Measurements from ENCODE around the gene GJD2. TPM values are rescaled to one million over a fixed set of nuclear protein-coding genes. Genes with fewer than 3 reads are reported as not detected.

The GJD2 gene
- polyA plus RNA-seq, 4 donors: 0.06 TPM; not detected in 2

DNA sequence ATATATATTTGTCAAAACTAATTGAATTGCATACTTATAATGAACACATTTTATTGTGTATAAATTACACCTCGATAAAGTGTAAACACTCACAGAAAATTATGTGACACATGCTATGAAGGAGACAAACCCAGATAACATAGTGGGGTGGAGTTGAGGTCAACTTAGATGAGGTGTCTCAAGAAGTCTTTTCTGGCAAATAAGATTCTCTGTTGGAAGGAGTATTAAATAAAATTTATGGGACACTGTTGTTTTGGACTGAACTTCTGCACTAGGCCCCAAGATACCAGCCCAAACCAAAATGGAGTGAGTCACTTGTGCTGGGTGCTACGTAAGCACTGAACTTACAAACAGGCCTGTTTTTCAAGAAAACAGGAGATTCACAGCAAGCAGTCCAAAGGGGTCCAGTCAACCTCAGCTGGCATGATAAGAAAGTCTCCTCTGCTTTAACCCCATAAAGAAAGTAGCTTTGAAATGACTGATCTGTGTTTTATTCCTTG lies 21.9 kb upstream of the GJD2 start:
- DNase-seq (ENCODE audit: low read depth in 4 of 4, low spot score in 3 of 4): no peak

DNA sequence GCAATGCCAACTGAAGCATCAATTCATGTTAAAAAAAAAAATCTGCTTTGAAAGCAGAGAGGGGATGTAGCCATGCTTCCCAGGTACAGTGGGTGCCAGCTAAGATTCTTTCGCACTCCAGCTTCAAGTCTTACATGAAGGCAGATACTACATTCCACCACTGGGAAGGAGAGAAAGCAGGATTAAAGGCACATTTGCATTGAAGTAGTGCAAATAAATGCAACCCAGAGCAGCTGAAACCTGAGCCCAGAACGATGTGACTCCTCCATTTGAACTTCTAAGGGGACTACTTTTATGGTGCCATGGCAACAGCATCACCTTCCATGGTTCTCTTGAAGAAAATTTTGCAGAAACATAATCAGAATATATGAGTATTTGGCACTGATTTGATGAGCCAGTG lies 19.1 kb upstream of the GJD2 start:
- DNase-seq (ENCODE audit: low read depth in 4 of 4, low spot score in 3 of 4): no peak

DNA sequence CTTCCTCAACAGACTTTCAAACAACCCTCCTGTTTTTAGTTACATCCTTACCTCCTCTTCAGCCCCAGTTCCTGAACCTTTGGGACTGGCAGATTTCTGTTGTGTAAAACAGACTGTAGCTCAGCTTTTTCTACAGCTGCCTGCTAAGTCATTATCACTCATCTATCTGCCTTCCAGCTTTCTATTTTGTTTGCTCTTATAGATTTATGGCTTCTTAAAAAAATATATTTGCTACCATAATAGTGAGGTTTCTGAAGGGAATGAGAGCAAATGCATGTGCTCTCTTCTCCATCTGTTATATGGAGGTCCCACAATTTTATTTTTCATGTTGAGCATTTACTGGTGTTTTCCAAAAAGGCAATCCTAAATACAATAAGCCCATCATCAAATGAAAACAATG lies 18.2 kb upstream of the GJD2 start:
- DNase-seq (ENCODE audit: low read depth in 4 of 4, low spot score in 3 of 4): no peak

DNA sequence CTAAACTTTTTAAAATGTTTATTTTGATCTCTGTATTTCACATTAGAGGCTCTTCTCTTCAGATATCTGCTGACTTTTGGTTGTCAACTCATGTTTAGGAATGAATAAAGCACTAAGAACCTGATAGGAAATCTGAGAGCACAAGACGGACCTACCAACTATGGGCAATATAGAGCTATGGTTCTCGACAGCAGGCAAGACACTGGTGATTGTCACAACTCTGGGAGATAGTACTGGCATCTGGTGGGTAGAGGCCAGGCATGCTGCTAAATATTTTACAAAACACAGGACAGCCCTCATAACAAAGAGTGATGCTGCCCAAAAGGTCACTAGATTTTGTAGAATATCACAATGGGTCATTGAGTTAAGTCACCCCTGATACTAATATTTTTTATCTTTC lies 17.5 kb upstream of the GJD2 start:
- DNase-seq (ENCODE audit: low read depth in 4 of 4, low spot score in 3 of 4): no peak

DNA sequence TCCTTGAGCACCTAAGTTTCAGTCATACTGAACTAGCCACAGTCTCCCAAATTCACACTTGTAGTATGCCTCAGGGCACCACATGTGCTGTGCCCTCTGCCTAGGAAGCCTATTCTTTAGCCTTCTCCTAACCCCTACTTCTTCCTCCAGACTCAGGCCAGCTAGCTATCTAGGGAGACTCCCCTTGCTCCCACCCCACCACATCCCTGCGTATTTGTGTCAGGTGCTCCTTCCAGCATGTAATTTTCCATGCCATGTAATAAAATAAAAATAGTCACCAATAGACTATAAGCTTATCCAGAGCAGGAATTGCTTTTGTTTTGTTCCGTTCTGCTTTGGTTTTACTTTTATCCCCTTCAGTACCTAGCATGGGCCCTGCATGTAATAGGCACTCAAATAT lies 14.9 kb upstream of the GJD2 start:
- no peak for DNase-seq (ENCODE audit: low read depth in 4 of 4, low spot score in 3 of 4)

DNA sequence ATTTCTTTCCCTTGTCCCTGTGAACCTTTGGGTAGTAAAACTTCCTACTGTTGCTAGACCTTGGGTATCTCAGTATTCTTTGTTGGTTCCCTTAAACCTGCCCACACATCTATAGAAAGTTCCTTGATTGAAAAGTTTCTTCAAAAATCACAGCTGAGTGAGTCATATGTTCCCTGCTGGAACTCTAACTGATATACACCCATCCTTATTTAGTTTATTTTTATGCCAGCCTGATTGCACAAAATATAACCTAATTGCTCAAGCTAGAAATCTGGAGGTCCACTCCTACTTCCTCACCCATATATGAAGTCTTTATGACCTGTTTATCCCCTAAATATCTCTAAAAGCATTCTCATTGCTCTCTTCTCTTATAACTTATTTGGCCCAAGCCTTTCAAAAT lies 13.7 kb upstream of the GJD2 start:
- DNase-seq (ENCODE audit: low read depth in 4 of 4, low spot score in 3 of 4): no peak

DNA sequence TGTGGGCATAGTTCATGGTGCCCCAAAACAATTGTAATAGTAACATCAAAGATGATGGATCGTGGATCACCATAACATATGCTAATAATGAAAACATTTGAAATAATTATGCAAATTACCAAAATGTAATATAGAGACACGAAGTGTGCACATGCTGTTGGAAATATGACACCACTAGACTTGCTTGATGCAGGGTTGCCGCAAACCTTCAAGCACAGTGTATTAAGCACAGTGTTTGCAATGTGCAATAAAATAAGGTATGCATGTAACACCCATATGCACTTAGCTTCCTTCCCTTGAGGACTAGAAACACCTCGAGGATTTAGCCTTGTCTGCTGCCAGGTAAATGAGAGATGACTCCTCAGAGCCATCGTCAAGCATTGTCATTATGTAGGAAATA lies 10.9 kb upstream of the GJD2 start:
- DNase-seq (ENCODE audit: low read depth in 4 of 4, low spot score in 3 of 4): no peak

DNA sequence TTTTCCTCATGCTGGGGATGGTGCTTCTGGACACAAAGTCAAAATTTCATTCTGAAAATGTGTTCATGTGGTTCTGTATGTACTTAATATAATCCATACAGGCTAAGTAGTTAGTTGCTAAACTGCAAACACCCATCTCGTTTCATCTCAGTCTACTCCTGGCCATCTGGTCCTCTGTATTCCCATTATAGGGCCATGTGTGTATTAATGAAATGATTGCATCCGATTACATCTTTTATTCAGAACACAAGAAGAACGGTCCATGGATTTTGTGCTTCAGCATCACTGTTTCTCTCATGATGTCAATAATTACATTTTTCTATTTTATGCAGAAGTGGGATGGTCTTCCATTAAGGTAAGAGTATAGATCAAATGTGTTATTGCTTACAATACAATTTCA lies 6.1 kb upstream of the GJD2 start:
- DNase-seq (ENCODE audit: low read depth in 4 of 4, low spot score in 3 of 4): no peak

DNA sequence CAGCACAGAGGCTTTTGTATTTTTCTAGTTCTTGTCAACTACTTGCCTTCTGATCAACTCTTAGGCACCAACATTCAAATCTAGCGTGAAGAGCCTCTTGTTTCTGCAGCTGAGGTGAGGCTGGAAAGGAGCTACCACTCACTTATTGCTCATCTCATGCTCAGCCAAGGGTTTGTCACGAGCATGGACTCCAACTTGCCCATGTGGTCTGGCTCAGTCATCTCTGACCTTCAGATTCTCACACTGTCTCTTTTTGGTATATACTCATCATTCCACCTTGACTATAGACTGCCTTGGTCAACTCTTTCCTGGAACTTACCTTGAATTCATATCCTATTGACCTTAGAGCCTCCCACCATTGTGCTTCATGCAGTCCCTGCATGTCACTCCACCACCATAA lies 5.2 kb upstream of the GJD2 start:
- no peak for DNase-seq (ENCODE audit: low read depth in 4 of 4, low spot score in 3 of 4)

DNA sequence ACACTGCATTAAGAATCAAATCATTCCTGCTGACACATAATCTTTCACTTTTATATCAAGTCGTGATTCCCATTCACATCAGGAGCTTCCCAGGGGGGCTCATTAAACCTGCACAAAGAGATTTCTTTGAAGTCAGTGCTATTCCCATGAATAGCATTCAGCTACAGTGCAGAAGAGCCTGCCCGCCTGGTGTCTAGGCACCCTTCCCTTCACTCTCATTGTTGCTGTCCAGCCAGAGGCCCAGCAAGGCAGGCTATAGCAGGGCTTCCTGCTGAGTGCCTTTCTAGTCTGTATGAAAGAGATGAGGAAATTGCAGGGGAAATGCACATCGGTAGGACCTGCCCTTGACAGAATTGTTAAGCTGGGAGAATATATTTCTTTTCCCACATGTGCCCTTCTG lies 4.5 kb upstream of the GJD2 start:
- no peak for DNase-seq (ENCODE audit: low read depth in 4 of 4, low spot score in 3 of 4)

DNA sequence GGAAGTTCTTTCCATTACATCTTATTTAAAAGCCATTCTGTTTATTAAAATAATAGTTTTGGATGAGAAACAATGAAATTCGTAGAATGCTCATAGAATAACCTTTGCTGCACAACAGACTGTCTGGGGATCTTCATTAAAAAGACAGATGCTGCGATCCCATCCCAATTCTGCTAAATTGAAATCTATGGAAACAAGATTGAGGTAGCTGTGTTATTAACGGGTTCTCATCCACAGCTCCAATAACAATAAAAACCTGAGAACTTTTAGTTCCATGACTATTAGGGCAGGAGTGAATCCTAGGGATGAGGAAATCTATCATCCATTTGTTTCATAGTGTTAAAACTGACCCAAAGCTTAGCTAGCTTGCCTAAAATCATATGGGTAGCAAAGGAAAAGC lies 2.5 kb upstream of the GJD2 start:
- no peak for DNase-seq (ENCODE audit: low read depth in 4 of 4, low spot score in 3 of 4)

DNA sequence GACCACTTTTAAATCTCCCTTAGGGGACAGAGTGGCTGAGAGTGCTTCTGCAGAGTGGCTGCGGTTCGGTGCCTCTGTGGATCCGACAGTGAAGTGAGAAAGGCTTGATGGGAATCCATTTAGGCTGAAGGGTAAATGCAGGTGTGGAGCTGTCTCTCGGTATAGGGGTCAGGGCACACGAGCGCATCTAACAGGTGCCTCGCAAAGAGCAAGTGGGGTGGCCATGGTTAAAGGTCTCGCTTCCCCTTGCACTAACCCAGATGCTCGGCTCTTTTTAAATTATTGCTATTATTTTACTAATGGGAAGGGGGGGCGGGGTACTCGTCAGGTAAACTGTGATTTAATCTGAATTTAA lies 598 bp upstream of the GJD2 start:
- DNase-seq (ENCODE audit: low read depth in 4 of 4, low spot score in 3 of 4): no peak

DNA sequence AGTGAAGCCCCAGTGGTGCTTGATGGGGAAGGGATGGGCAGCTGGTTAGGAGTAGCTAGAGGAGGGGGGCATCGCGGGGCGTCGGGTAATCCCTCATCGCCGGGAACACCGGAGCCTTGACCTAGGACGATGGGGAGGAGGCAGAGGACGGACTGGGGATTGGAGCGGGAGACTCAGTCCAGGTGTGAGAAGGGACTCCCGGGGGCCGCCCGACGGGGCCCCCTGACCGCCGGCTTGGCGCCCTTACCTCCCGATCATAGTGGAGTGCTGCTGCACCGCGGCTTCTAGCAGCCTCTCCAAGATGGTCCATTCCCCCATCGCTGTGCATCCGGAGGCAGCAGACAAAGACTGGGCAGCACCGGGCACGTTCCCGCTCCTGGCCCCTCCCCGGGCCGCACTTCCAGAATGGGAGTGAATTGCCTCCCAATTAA lies 612 bp downstream of the GJD2 start:
- no peak for DNase-seq (ENCODE audit: low read depth in 4 of 4, low spot score in 3 of 4)

DNA sequence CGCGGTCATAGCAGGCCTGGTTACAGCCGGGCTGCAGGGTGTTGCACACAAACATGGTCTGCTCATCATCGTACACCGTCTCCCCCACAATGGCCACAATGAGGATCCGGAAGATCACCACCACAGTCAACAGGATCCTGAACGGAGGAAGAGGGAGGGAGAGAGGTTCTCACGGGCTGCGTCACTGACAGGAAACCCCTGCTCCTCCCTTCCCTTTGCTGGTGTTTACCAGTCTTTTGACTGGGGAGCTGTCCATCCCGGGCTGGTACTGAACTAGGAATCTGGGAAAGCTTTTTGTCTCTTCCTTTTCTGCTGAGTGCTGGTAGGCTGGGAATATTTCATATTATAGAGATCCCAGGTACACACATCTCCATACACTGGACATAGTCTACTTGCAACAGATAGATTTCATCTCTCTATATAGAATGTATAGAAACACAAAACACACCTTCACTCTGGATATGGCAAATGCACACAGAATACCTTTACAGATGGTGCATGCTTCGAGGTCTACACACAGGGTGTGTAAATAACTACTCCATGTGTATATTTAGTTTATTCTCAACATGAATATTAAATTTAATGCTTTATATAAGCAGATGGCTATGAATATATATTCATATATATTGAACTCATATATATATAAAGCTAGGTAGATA lies 1.4 kb downstream of the GJD2 start:
- peak; percentile 48 to 61 (median 58) for DNase-seq (ENCODE audit: low read depth in 4 of 4, low spot score in 3 of 4)

DNA sequence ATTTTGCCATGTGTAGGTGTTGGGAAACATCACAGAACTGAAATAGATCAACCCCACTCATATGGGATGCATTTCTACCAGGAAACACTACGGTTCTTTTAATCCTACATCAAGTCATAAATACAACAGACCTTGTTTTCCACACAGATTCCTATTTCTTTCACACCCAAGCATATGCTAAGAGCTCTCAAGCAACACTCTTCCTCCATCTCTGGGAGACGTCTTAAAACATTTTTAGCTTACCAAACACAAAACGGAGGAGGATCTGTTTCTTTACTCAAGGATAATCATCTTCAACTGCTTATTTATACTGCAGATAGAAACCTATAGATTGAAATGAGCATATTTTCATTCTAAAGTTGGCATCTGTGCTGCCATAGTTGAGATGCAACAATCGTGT lies 5.1 kb downstream of the GJD2 start:
- DNase-seq (ENCODE audit: low read depth in 4 of 4, low spot score in 3 of 4): no peak

DNA sequence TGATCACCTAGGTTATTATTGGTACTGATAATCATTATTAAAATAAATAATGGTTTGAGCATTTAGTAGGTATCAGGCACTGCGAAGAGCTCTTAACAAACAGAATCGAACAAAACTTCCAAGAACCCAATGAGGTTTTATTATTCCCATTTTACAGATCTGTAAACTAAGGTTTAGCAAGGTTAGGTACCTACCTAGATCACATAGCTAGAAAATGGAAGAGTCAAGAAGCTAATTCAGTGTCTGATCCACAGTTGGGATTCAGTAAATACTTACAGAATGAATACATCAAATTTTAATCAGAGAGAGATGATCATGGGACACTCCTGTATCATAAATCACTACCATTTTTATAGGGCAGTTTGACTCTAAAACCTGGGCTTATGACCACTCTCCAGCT lies 15.5 kb downstream of the GJD2 start:
- no peak for DNase-seq (ENCODE audit: low read depth in 4 of 4, low spot score in 3 of 4)

DNA sequence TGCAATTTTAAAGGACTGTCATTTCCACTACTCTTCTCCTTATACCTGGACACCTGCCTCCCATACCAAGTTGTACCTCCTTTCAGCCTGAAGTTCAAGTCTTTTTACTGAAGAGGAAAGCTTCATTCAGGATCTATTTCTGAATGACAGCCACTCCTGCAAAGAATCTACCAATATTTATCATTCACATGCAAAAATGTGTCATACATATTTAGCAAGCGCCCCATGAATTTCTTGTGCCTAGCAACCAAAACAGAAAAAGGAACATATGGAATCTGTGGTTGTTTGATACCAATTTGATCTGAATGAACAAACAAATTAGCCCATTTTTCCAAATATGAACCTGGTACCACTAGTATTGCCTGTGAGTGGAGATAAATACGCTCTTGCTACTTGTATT lies 16.8 kb downstream of the GJD2 start:
- DNase-seq (ENCODE audit: low read depth in 4 of 4, low spot score in 3 of 4): no peak

DNA sequence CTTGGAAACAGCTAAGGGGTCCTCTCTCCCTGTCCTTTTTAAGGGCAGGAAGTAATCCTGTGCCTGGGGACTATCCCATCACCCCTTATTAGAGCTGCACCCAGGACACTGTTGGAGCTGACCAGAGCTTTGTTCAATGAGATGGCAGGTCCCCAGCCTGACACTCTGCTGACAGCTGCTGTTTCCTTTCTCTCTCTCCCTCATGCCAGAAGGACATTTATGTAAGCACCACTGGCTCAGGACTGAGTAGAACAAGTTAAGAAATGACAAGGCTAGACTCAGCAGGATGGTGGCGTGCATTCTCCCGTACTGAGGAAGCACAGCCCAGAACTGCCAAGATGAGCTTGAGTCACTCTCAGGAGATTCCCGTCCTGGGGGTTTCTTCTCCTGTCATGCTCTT lies 17.3 kb downstream of the GJD2 start:
- no peak for DNase-seq (ENCODE audit: low read depth in 4 of 4, low spot score in 3 of 4)

DNA sequence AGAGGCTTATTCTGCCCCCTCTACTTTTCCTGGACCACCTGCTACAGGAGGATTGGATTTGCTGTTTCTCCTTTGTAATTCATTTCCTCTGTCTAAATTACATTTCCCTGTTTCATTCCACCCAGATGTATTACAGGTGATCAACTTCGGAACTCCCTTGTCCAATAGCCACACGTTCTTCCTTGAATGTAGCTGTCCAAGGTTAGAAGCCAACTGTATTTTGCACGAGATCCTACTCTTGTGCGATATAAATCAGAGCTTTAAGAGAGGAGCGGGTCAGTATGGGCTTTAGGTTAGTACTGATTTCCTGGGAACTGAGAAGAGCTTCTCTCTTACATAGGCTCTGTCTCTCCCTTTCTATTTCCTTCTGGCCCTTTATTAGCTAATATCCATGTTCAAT lies 20.5 kb downstream of the GJD2 start:
- no peak for DNase-seq (ENCODE audit: low read depth in 4 of 4, low spot score in 3 of 4)

DNA sequence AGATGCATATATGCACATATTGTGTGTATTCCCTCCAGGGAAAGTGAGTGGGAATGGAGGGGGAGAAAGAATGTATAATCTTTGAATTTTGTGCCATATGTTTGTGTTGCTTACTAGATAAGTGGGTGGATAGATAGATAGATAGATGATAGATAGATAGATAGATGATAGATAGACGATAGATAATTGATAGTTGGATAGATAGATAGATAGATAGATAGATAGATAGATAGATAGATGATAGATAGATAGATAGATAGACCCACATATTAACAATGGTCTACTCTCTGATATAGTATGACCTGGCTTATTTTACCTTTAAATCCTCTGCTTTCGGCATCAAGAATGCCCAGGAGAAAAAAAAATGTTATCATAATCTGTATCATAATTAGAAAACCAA lies 21.2 kb downstream of the GJD2 start:
- no peak for DNase-seq (ENCODE audit: low read depth in 4 of 4, low spot score in 3 of 4)

DNA sequence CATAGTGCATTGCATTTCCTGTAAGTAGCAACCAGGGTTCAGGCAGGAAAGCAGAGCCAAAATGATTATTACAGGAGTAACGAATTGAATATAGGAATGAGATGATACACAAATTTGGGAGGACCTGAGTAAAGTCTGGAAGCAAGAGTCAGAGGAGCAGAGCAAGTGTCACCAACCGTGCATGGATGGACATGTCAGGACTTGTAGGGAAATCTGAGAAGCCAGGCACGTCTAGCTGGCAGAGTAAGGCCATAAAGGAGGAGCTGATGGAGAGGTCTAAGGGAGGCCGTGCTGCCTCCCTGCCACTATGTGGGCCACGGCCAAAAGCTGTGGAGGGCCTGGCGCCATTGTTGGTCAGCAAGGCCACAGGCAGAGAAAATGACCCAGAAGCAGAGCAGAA lies 22.4 kb downstream of the GJD2 start:
- DNase-seq (ENCODE audit: low read depth in 4 of 4, low spot score in 3 of 4): no peak

DNA sequence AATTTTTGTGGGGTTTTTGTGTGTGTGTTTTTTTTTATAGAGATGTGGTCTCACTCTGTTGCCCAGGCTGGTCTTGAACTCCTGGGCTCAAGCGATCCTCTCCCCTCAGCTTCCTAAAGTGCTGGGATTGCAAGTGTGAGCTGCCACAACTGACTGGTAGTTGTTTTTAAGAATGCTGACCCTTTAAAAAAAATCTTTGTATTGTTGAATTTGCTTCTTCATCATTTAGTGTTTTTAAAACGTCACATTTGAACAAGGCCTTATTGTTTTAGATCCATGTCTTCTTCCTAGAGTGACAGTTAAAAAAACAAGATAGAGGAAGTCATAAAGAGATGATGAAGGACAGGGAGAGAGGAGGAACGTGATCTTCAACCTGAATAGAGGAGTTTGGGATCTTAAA lies 24.1 kb downstream of the GJD2 start:
- DNase-seq (ENCODE audit: low read depth in 4 of 4, low spot score in 3 of 4): no peak

DNA sequence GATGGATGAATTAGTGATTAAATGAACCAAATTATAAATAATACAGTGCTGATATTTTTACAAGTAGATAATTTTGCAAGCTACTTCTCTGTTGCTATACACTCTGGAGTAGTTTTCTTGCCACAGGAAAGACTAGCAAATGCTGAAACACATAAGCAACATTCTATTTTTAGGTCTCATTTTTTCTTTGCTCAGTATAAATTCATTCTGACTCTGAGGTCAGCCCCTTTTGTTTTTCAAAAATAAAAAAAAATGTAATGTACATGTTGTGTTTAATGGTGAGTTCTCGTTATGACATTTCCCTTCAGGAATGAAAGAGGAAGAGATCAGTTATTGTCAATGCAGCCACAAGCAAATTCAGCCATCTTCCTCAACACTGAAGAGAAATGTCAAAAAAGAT lies 24.9 kb downstream of the GJD2 start:
- no peak for DNase-seq (ENCODE audit: low read depth in 4 of 4, low spot score in 3 of 4)

All from right renal pelvis (tissue), 4 donors.